HG03432 (cell line): ENCODE results near the gene METTL15.
"Not testable (repeated sequence)": the region's sequence is repeated elsewhere in the genome, so short reads cannot be mapped to it uniquely, and the experiment has no call there.

ENCODE experiments used
- ATAC-seq: cut with Tn5 transposase; IDR thresholded peaks from one replicate; pipeline ENCODE4 v1.9.1; 2021; ENCODE audit warnings: mild to moderate bottlenecking, moderate library complexity; ENCODE audit not compliant: unreplicated experiment

METTL15 gene

GRCh38 chr11:28110108-28110820, 2.1 kb downstream of the METTL15 start:
- peak; percentile 33 for ATAC-seq

- no peak for ATAC-seq
These were observed 2.6 kb downstream of the METTL15 start for GRCh38 chr11:28110821-28111200.

GRCh38 chr11:28114116-28114515, 5.9 kb downstream of the METTL15 start:
- ATAC-seq = no peak

DNA sequence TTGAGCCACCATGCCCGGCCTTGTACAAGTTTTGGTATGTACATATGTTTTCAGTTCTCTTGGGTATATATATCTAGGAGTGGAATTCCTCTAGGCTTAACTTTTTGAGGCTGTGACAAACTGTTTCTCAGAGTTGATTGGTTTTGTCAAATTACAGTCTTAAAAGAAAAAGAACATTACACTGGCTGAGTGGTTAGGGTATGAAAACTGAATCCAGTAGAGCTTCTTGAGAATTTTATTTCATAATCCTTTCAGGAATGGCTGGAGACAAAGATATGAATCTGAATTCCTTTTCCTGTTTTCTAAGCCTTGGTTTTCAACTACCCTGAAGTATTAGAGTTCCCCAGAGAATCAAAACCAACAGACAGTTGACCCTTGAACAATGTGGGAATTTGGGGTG, 6.5 kb downstream of the METTL15 start:
- ATAC-seq = no peak

DNA sequence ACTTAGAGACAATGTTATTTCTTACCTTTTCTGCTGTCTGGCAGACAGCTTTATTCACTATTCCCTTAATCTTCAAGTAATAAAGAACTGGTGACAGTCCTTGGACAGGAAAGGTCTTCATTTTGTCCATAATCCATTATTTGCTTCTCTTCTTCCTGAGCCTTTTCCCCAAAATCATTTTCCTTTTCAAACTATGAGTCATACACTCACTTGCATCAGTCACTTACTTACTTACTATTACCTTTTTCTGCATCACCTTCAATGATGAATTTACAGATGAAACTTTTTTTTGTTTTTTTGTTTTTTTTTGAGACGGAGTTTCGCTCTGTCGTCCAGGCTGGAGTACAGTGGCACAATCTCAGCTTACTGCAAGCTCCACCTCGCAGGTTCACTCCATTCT, 9.5 kb downstream of the METTL15 start:
- no peak for ATAC-seq

DNA sequence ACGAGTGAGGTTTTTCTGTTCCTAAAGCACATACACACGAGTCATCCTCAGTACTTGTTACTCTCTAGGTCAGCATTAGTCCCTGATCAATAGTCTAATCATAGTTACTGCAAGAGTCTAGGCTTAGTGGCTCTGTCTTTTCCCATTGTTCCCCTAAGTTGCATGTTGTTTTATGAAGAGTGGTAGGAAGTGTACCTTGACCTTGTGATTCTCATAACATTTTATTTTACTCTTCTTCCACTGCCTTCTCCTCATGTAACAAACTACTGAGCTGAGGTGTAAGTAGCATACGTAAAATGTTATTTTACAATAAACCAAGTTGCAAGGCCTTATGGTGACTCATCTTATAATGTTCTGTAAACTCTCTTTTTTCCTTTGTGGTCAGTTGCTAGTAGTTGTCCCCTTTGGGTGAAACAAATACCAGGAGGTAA, 15.0 kb downstream of the METTL15 start:
- no peak for ATAC-seq

- ATAC-seq = no peak
These were observed 24.4 kb downstream of the METTL15 start for GRCh38 chr11:28132548-28132947.

GRCh38 chr11:28133146-28133545, 25.0 kb downstream of the METTL15 start:
- ATAC-seq = no peak

GRCh38 chr11:28136157-28136556, 28.0 kb downstream of the METTL15 start:
- not testable (repeated sequence) for ATAC-seq

GRCh38 chr11:28137366-28137765, 29.2 kb downstream of the METTL15 start:
- no peak for ATAC-seq

DNA sequence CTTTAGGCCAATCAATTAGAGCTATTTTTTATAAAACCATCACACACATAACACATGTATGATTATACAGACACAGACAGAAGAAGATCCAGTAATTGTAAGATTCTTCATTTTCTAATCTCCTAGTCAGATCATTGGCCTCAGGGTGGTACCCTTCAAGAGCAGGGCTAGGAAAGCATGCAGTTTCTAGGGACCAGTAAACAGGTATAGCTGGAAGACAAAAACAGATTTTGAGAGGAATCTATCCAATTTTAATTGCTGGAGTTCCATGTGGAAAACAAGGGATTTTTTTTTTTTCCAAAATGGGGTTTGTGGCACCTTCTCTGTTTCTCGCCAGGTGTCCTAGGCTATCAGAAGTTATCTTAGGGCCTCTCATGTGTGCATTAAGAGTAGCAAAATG, 29.6 kb downstream of the METTL15 start:
- ATAC-seq = no peak

DNA sequence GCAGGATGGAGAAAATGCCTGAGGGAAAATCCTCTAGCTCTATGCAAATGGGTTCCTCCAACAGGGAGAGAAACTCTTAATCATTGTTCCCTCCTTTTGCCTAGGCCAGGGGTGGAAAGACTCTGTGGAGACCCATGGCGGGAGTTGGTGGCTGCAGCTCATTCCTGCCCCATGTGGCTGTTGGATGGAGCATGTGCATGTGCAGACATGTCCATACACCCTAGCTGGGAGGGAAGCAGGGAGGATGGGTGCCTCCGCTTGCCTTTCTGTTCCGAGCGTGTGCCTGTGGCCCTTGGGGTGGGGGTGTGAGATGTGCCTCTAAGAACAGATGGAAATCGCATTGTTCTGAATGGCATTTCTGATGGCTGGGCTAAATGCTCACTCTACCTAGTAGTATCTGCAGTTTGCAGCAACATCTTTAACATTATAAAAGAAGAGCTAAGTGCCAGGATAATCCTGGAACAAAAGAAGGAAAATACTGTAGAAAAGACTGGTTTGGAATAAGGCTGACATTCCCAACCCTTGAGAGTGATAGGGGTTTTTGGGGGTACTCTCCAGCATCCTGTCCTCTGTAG, 31.7 kb downstream of the METTL15 start:
- no peak for ATAC-seq

- ATAC-seq = no peak
These were observed 32.7 kb downstream of the METTL15 start for GRCh38 chr11:28140689-28141455.

DNA sequence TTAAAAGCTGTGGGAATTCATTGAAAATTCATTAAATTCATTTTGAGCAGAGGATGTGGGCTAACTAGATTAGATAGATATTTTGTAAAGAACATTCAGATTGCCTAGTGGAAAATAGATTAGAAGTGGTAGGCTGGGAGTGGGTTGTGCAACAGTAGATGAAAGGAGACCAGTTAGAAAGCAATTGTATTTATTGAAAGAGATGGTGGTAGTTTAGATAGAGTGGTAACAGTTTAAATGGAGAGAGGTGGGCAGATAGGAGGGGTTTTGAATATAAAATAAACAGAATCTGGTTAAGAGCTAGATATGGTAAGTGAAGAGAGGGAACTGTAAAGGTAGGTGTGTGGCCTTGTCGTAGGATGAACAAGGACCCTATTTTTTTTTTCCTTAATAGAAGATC, 34.5 kb downstream of the METTL15 start:
- ATAC-seq = no peak

DNA sequence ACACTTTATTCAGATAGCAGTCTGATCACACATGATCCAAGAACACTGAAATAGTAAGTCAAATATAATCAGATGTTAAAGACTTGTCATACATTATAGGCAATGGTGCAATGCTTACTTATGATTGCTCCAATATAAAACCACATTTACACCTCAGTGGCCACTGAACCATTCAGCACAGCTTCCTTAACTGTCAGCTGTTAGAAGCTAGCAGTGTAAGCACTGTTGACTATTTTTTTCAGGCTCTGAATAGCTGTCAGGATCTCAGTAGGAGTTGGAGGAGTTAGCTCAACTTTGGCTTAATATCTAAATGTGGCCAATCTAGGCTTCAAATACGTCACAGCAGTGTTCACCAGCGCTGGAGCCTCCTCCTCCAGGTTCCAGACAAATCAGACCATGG, 36.6 kb downstream of the METTL15 start:
- ATAC-seq = no peak

- no peak for ATAC-seq
These were observed 38.0 kb downstream of the METTL15 start for GRCh38 chr11:28146123-28146751.

GRCh38 chr11:28152743-28153142, 44.6 kb downstream of the METTL15 start:
- ATAC-seq = no peak

GRCh38 chr11:28153586-28153985, 45.4 kb downstream of the METTL15 start:
- no peak for ATAC-seq

- ATAC-seq = no peak
These were observed 60.5 kb downstream of the METTL15 start for GRCh38 chr11:28168718-28169117.

- ATAC-seq = no peak
These were observed 61.6 kb downstream of the METTL15 start for GRCh38 chr11:28169816-28170215.

- no peak for ATAC-seq
These were observed 62.6 kb downstream of the METTL15 start for GRCh38 chr11:28170759-28171158.

- ATAC-seq = no peak
These were observed 68.2 kb downstream of the METTL15 start for GRCh38 chr11:28176351-28176750.
